Measurements from ENCODE around the gene ZNF575.

Gene ZNF575

DNA sequence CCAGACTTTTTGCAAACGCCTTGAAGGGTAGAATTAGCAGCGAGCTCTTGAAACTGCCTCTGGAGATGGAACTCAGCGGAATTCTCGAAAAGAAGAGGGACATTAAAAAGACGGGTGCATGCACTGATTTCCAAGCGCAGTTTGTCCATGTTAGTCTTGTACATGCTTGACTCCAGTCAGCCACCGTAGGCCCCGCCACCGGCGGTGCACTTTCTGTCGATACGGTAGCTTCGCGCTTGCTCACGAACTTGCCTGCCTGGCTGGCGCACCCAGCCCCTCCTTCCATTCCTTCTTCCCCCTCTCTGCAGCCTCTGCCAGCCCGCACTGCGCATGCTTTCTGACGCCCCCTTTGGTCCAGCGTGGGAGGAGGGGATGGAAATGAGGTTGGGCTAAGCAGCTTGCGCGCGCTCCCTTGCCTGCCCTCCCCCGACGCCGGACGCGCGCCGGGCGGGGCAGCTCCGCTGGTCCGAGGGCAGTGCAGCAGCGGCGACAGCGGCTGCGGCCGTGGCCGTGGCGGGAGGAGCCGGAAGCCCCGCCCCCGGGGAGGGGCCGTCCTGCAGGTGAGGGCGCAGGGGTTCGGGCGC lies at the start of gene ZNF575:
Gene ZNF575 (plus strand): TSS at position 227 of the 584 bp plus-strand sequence. CDS start 1,235 bp downstream, outside the sequence.
- peak; percentile 86 to 90 for DNase-seq

DNA sequence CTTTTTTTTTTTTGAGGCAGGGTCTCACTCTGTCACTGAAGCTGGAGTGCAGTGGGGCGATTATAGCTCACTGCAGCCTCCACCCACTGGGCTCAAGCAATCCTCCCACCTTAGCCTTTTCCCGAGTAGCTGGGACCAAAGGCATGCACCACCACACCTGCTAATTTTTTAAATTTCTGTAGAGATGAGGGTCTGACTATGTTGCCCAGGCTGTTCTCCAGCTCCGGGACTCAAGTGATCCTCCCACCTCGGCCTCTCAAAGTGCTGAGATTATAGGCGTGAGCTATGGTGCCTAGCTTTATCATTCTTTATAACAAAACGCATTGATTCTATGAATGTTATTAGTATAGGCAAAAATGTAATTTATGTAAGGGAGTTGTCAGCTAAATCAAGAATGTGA lies 49.7 kb upstream of the ZNF575 start:
- no peak for DNase-seq

DNA sequence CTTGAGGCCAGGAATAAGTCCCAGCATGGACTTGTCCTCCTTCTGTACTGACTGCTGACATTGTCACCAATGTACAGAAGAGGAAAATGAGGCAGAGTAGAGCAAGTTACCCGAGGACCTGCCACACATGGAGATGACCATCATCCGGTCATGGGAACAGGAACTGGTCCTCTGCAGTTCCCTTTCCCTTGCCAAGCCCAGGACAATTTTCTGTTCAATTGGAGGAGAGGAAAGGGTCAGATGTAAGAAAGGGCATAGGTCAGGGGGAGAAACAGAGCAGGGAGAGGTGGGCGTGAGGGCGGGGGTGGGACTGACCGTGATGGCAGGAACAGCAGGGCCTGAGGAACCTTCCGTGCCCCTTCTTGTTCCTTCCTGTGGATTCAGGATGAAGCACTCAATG lies 47.0 kb upstream of the ZNF575 start:
- DNase-seq = peak; percentile 25 to 29

DNA sequence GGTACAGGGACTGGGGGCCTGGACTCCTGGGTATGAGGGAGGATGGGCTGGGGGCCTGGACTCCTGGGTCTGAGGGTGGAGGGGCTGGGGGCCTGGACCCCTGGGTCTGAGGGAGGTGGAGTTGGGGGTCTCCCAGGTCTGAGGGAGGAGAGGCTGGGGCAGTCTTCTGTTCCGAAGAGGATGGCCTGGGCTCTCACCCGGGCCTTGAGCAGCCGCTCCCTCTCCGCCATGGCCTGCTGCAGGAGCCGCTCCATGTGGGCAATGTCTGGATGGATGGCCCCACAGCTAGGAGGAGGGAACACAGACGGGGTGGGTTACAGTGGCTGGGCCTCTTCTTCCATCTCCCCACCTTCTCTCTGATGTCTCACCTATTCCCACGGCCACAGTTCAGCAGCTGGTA lies 46.6 kb upstream of the ZNF575 start:
- no peak for DNase-seq

DNA sequence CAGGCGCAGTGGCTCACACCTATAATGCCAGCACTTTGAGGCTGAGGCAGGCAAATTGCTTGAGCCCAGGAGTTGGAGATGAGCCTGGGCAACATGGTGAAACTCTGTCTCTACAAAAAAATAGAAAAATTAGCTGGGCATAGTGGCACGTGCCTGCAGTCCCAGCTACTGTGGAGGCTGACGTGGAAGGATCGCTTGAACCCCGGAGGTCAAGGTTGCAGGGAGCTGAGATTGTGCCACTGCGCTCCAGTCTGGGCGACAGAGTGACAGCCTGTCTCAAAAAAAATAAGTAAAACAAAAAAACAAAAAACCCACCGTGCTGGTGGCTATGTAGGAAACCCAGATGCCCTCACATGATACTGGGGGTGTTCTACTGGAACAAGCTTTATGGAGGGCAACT lies 44.8 kb upstream of the ZNF575 start:
- DNase-seq = no peak

GRCh38 chr19:43489310-43489709 lies 43.7 kb upstream of the ZNF575 start:
- peak; percentile 64 to 83 for DNase-seq

- no peak for DNase-seq
Measured at GRCh38 chr19:43489979-43490599, 42.9 kb upstream of the ZNF575 start.

- no peak for DNase-seq
Measured at GRCh38 chr19:43490759-43491158, 42.2 kb upstream of the ZNF575 start.

DNA sequence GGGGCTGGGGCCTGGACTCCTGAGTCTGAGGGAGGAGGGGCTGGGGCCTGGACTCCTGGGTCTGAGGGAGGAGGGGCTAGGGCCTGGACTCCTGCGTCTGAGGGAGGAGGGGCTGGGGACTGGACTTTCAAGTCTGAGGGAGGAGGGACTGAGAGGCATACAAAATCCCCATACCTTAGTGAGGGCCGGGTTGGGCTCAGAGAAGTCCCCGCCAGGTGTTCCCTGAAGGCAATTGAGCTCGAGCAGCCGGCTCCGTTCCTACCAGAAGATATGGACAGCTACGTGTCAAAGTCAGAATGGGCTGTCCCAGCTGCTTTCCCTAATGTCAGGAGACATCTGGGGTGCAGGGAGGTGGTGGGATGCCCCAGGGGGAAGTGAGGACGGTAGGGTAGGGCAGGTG lies 37.9 kb upstream of the ZNF575 start:
- DNase-seq = no peak

DNA sequence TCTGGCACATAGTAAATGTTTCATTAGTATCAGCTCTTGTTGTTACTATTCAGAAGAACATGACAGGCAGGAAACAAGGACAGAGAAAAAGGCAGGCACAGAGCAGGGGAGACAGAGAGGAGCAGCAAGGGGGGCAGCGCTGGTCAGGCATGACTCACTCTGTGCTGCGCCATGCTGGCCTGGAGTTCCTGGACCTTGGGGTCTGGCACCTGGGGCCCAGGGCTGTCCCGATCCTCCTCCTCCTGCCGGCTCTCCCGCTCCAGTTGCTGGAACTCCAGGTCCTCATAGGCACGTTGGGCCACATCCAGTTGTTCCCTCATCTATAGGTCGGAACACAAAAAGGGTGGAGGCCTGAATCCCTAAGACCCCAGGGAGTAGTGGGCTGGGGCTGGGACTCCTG lies 36.0 kb upstream of the ZNF575 start:
- no peak for DNase-seq

GRCh38 chr19:43498233-43498842 lies 34.6 kb upstream of the ZNF575 start:
- no peak for DNase-seq

GRCh38 chr19:43499042-43499441 lies 33.9 kb upstream of the ZNF575 start:
- DNase-seq = no peak

DNA sequence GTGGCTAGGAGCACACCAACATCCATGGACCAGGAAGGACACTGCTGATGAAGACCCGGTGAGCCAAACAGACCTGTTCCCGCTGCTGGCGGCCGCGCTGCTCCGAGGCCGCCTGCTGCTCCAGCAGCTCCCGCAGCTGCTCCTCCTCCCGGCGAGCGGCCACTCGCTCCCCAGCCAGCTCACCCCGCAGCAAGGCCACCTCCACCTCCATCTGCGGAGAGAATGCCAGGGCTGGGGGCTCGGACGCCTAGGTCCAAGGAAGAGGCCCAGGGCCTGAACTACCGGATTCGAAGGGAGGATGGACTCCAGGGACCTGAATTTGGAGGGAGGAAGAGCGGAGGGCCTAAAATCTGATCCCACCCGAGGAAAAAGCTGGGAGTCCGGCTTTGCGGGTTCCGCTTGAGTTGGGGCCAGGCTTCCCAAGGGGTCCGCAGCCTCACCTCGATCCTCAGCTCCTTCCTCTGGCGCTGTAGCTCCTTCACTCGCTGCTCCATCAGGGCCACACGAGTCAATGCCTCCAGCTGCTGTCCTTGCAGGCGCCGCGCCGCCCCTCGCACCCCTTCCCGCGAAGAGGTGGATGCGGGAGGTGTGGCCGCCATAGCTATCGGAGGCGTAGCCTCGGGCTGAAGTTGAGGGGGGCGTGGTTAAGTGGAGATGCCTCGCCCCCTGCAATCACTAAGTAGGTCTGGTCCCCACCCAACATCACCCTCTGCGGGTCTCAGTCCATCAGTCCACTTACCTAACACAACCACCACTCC lies 31.1 kb upstream of the ZNF575 start:
- DNase-seq = no peak

- DNase-seq = no peak
Measured at GRCh38 chr19:43502419-43502976, 30.5 kb upstream of the ZNF575 start.

GRCh38 chr19:43503501-43504425 lies 29.2 kb upstream of the ZNF575 start:
- peak; percentile 90 to 95 for DNase-seq

DNA sequence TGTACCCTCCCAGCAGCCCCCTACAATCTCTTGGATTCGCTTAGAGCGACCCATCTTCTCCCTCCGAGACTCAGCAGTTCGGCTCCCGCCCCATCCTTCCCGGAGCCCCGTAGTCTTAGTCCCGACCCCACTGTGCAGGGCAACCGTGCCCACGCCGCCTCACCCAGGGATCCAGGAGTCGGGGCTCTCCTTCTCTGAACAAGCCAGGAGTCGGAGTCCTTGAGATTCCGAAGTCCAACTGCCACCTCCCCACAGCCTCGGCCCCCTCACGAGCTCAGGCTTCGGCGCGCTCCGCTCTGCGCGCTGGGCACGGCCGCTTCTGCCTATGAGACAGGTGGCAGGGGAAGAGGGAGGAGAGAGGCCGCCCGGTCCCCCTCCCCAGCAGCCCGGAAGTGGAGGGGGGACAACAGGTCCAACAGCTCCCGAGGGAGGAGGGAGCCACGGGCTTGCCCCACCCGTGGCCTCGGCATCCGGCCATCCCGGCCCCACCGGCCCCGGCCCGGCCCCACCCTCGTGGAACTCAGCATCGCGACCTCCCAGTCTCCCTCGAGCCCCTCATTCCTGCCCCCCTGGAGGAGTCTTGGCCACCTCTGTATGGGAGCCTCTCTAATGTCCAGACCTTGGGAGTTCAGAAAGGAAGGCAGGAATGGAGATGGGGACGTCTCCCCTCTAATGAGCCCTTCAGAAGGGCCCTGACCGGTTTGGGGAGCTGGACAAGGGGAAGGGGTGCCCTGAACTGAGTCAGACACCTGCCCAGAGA lies 28.4 kb upstream of the ZNF575 start, which contains the start of gene PHLDB3:
Gene PHLDB3 (minus strand): TSS at position 321 of the 760 bp plus-strand sequence. CDS start 628 bp downstream, outside the sequence.
- DNase-seq = no peak

DNA sequence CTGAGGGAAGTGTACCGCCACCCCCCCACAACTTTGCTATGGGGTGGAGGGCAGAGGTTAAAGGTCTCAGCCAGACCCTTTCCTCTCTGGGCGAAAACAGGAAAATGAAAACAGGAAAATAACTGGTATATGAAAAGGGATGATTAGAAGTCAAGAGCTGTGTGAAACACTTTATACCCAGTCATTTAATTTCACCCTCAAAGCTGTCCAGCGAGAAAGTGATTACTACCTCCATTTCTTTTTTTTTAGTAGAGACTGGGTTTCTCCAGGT lies 27.9 kb upstream of the ZNF575 start:
- no peak for DNase-seq

- DNase-seq = no peak
Measured at GRCh38 chr19:43505941-43506340, 27.0 kb upstream of the ZNF575 start.

DNA sequence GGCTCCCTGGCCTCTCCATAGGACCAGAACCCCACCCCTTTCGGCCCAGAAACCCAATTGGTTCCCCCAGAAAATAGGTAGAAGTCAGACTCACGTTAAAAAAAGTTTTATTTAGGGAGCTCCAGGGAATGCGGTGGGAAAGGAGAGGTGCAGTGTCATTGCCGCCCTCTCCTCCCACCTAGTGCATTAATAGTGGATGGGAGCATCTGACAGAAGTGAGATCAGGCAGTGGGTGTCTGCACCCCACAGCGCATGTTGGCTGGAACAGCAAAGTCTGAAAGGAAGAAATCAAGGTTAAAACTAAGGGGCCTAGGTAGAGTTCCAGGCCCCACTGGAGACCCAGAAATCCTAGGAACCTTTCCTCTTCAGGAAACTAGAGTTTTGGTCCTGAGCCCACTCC lies 26.4 kb upstream of the ZNF575 start:
- DNase-seq = no peak

DNA sequence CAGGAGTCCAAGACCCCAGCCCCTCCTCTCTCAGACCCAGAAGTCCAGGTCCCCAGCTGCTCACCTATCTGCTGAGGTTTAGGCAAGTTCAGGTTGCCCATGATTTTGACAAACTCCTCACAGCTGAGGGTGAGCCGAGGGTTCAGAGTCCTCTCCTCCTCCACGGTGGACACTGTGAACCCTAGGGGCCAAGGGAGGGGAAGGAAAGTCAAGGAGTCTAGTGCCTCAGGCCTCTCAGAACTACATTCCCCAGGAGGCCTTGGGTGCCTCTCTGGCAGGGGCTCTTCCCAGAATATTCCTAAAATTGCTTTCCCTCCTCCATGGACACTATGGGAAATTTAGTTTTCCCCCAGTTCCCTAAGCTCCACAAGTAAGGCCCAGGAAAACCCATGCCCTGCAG lies 25.1 kb upstream of the ZNF575 start:
- no peak for DNase-seq

GRCh38 chr19:43510713-43511112 lies 22.3 kb upstream of the ZNF575 start:
- DNase-seq = no peak

DNA sequence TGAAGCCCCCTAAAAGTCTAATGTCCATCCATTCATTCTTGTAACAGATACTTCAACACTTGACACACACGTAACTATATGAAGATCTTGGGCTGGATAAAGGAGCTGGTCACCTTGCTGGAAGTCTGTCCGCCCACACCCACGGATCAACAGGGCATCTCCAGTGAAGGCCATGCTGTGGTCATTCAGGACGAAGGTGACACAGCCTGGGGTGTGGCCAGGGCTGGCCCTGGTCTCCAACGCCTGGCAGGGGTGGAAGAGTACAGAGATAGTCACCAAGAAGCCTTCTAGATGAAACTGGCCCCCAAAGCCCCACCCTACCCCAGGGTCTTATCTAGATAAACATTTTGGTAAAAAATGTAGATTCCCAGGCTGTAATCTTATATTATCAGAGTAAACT lies 21.7 kb upstream of the ZNF575 start:
- DNase-seq = no peak

All from inflammatory macrophage treated with lipopolysaccharide for 1 hour (primary cell).